NCI-H1105 treated with DMSO at 0.1 percent for 48 hours (cell line): Measurements from ENCODE around the gene NLRX1.
"Not testable (repeated sequence)": the region's sequence is repeated elsewhere in the genome, so short reads cannot be mapped to it uniquely, and the experiment has no call there.

ENCODE experiments used
- DNase-seq: peaks from one replicate; lab custom pipeline; 2025; lab: John Stamatoyannopoulos, UW

NLRX1 gene

DNA sequence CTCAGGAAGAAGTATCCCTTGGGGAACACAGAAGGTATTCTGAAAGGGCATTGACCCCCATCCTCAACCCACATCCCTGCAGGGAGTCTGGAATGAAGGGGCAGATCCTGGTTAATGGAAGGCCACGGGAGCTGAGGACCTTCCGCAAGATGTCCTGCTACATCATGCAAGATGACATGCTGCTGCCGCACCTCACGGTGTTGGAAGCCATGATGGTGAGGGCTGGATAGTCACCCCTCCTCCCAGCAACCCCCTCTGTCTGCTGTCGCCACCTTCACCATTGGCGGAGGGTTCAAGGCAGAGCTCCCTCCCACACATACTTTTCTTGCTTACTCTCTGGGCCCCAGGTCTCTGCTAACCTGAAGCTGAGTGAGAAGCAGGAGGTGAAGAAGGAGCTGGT, 14.3 kb upstream of the NLRX1 start:
- DNase-seq: no peak

DNA sequence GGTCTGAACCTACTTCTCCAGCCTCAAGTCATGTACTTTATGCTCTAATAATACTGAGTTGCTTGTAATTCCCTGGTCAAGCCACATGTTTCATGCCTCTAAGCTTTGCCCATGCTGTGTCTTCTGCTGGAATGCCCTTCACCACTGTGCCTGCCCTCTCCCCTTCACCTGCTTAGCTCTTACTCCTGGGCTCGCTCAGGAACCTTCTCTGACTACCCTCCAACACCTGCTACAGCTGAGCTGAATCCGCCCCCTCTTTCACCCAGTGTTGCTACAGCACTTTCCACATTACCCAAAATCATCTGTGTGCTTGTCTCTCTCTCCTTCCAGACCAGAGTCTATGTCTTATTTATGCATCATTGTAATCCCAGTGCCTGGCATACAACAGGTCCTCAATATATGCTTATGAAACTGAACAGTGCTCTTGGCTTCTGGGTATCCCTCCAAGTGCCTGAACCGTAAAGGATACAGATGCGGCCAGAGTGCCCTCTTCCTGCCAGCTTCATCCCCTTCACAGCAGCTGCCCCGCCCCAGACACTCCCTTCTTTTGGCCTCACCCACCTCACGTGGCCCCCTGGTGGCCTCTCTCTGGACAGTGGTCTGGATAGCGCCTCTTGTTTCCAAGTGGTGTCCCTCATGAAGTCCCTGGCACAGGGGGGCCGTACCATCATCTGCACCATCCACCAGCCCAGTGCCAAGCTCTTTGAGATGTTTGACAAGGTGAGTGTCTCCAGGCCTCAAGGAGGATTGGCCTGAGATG, 12.6 kb upstream of the NLRX1 start:
- DNase-seq: no peak

DNA sequence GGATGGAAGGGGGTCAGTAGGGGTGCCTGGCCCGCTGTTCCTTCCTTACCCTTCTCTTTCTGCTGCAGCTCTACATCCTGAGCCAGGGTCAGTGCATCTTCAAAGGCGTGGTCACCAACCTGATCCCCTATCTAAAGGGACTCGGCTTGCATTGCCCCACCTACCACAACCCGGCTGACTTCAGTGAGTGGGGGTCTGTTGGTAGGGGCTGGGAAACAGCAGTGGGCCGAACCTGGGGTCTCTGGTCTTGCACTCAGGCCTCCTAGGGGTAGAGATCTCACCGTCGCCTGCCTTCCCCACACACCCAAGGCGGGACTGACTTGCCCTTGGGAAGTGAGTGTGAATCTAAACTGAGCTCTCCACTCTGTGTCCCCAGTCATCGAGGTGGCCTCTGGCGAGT, 12.0 kb upstream of the NLRX1 start:
- DNase-seq: no peak

DNA sequence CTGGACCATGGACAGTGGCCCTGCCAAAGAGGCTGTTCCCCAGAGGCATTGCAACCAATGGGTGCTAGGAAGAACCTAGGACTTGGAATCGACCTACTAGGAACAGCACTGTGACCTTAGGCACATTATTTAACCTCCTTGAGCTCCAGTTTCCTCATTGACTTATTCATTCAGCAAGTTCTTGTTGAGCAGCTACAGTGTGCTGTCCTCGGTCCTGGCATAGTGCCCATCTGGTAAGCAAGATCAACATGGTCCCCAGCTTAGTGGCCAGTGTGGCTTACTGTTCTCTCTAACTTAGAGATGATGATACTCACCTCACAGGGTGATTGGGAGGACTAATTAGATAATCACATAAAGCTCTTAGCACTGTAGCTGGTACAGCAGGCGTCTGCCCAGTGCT, 11.5 kb upstream of the NLRX1 start:
- DNase-seq: no peak

DNA sequence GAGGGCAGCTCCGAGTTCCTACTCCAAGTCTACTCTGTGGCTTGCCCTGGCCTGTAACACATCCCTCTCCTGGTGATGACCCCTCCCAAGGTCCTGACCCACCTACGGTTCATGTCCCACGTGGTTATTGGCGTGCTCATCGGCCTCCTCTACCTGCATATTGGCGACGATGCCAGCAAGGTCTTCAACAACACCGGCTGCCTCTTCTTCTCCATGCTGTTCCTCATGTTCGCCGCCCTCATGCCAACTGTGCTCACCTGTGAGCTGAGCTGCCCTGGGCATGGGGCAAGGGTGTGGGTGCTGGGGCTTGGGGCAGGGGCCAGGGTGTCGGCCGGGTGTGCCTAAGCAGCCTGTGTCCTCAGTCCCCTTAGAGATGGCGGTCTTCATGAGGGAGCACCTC, 10.1 kb upstream of the NLRX1 start:
- no peak for DNase-seq

DNA sequence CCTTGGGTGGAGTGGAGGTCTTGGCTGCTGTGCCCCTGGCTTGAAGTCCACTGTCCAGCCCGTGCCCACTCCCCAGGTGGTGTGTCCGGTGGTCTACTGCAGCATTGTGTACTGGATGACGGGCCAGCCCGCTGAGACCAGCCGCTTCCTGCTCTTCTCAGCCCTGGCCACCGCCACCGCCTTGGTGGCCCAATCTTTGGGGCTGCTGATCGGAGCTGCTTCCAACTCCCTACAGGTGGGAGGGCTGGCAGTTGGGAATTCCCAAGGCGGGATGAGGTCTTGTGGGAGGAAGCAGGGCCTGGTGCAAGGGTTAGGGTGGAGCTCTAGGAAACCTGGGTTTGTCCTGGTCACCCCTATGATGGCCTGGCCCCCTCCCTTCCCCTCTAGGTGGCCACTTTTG, 8.4 kb upstream of the NLRX1 start:
- no peak for DNase-seq

DNA sequence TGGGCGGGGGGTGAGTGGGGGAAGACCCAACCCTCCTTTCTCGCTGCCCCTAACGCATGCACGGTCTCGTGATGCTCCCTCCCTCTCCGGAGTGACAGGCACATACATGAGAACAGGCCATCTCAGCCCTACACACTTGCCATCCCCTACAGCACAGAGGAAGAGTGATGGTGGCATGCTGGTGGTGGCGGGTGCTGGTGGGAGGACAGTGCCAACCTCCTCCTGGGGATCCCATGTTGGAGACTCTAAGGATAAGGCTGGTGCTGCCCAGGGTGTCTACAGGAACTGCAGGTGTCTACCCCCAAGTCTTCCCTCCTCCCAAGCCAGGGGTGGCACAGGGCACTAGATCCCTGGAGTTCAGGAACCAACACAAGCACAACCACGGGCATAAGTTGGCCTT, 6.7 kb upstream of the NLRX1 start:
- no peak for DNase-seq

DNA sequence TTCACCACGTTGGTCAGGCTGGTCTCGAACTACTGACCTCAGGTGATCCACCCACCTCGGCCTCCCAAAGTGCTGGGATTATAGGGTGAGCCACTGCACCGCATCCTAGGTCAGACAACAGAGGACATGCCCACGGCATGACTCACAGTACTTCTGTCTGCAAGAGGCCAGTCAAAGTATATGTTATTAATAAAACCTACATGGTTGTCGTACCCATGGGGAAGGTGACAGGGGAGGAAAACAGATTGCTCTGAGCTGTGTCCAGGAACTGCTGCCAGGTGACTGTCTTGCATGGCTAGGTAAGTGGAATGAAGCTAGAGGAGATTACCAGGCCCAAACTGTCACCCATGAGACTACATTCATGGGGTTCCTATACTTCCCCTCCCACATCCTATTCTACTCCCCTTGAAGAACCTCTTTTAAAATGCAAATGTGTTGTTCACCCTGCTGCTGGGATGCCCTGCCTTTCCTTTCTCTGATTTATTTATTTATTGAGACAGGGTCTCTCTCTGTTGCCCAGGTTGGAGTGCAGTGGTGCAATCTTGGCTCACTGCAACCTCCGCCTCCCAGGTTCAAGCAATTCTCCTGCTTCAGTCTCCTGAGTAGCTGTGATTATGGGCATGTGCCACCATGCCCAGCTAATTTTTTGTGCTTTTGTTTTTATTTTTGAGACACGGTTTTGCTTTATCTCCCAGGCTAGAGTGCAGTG, 2.0 kb upstream of the NLRX1 start:
- no peak for DNase-seq

DNA sequence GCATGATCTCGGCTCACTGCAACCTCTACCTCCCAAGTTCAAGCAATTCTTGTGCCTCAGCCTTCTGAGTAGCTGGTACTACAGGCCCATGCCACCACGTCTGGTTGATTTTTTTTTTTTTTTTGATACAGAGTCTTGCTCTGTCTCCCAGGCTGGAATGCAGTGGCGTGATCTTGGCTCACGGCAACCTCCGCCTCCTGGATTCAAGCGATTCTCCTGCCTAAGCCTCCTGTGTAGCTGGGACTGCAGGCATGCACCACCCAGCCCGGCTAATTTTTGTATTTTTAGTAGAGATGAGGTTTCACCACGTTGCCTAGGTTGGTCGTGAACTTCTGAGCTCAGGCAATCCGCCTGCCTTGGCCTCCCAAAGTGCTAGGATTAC, 1.5 kb upstream of the NLRX1 start:
- not testable (repeated sequence) for DNase-seq

DNA sequence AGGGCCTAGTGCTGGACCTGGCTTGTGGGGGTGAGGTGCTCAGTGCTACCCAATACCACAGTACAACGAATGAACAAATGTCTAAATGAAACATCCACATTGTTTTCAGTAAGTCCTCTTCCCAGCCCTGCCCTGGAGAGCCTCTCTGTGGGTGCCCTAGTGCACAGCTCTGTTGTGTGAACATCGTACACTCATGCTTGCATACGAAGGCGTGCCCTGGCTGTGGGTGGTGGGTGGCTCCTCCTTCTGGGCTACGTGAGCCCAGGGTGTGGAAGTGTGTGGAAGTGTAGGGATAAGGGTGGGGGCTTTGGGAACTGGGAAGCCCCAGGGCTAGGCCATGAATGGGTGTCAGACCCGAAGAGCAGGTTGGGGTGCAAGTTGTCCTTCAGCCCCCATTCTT, 592 bp upstream of the NLRX1 start:
- no peak for DNase-seq

DNA sequence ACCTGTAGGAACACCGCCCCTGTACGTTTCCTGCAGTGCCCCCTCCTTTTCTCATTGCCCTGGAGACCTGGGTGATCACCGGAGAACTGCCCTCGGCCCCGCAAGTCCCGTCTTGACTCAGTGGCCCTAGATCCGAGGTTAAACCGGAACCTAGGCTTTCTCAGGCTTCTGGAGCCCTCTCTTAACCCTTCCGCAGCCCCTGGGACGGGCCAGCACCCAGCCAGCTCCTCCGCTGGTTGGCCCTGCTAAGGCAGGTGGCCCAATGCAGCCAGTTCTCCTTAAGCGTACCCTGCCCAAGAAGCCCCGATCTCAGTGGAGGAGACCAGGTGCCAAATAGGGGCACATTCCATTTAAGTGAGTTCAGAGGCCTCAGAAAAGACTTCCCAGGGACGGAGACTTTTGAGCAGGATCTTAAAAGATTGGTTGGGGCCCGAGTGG, 776 bp downstream of the NLRX1 start:
- no peak for DNase-seq

DNA sequence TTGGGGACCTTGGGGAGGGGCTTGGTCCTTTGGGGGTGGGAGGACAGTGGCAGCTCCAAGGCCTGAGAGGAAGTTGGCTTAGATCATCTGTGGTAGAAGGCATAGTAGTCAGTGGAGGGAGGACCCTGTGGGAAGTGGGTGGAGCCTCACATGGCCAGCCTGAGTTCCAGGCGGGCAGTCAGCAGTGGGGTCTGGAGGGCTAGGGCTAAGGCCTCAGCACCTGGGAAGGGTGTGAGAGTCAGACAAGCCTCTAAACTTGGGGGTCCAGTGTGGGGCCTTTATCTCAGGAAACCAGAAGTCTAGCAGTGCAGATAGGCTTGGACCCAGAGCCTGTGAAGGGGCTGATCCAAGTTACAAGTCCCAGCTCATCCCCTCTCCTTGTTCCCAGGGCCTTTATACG, 4.0 kb downstream of the NLRX1 start:
- DNase-seq: no peak

DNA sequence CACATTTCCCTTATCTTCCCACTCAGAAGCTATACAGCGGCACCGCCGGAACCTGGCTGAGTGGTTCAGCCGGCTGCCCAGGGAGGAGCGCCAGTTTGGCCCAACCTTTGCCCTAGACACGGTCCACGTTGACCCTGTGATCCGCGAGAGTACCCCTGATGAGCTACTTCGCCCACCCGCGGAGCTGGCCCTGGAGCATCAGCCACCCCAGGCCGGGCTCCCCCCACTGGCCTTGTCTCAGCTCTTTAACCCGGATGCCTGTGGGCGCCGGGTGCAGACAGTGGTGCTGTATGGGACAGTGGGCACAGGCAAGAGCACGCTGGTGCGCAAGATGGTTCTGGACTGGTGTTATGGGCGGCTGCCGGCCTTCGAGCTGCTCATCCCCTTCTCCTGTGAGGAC, 4.9 kb downstream of the NLRX1 start:
- no peak for DNase-seq

DNA sequence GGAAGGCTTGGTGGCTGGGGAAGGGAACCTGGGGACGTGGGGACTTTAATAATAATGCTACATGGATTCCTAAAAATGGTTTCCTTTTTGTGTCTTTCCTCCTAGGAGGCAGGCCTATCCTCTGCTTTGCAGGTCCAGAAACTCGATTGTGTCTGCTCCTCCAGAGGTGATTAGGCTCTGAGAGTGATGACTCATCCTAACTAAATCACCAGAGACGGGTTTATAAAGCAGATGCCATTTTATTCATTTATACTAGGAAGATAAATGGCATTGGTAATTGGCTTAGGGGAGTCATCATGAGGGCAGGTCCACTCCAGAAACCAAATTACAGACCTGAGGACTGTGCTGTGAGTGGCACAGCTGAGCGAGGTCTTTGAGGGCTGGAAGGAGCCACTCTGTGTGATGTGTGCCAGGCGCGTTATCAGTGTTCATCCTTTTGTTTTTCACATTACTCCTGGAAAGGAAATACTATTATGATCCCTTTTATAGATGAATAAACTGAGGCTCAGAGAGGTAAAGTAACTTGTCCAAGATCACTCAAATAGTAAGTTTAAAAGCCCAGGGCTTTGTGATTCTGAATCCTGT, 7.1 kb downstream of the NLRX1 start:
- DNase-seq: no peak

DNA sequence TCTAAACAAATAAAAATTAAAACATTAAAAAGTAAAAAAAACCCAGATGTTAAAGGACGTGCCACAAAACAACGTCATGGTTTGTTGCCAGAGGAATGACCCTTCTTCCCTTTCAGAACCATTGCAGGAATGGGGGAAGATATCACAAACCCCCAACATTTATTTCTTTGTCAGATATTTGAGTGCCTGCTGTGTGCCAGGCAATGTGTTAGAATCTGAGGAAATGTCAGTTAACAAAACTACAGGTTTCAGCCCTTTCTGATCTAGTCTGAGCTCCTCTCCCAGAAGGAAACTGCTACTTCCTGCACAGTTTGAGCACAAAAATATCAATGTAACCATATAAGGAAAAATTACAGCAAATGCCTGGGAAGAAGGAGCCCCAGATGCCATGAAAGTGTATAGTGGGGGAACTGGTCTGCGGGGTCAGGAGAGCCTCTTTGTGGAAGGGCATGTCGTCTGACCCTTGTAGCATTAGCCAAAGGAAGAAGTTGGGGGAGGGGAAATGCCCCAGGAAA, 9.7 kb downstream of the NLRX1 start:
- no peak for DNase-seq

DNA sequence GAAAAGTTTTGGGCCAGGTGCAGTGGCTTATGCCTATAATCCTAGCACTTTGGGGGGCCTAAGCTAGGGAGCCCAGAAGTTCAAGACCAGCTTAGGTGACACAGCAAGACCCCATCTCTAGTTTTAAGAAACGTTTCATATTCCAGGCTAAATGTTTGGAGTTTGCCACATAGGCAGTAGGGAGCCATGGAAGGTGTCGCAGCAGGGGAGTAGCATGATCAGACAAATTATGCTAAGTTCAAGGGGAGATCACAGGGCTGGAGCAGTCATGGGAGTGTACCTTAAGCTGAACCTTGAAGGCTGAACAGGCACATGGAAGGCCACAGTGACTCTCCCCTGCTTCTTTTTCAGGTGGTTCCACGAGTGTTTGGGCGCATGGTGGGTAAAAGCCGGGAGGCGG, 10.8 kb downstream of the NLRX1 start:
- DNase-seq: no peak

DNA sequence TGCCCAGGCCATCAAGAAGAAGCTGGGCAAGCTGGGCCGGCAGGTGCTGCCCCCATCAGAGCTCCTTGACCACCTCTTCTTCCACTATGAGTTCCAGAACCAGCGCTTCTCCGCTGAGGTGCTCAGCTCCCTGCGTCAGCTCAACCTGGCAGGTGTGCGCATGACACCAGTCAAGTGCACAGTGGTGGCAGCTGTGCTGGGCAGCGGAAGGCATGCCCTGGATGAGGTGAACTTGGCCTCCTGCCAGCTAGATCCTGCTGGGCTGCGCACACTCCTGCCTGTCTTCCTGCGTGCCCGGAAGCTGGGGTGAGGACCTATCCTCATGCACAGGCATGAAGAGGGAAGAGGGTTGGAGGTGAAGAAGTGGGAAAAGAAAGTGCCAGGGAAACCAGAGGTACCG, 11.5 kb downstream of the NLRX1 start:
- peak; percentile 98 for DNase-seq

DNA sequence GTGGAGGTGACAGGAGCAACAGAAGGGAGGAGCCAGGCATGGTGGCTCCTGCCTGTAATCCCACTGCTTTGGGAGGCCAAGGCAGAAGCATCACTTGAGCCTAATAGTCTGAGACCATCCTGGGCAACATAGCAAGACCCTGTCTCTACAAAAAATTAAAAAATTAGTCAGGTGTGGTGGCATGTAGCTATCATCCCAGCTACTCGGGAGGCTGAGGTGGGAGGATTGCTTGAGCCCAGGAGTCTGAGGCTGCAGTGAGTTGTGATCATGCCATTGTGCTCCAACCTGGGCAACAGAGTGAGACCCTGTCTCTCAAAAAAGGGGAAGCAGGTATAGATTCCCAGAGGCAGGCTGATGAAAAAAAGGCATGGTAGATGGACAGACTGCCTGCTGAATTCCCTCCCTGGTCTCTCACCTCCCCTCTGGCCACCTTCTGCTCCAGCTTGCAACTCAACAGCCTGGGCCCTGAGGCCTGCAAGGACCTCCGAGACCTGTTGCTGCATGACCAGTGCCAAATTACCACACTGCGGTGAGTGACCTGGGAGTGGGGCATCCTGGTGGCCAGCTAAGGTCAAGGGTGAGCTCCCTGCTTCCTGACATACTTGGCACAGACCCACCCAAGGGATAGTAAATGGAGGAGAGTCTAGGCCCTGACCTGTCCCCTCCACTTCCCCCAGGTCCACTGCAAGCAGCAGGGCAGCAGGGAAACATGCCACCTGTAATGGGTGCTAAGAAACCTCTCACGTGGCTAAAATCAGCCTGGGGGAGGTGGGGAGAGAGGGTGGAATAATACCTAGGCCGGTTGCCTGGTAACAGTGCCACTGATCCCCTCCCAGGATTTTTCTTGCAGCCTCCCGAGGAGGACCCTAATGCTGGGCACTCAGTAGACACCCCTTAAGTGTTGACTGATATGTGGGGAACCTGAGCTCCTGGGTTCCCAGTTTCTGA, 12.5 kb downstream of the NLRX1 start:
- DNase-seq: no peak

DNA sequence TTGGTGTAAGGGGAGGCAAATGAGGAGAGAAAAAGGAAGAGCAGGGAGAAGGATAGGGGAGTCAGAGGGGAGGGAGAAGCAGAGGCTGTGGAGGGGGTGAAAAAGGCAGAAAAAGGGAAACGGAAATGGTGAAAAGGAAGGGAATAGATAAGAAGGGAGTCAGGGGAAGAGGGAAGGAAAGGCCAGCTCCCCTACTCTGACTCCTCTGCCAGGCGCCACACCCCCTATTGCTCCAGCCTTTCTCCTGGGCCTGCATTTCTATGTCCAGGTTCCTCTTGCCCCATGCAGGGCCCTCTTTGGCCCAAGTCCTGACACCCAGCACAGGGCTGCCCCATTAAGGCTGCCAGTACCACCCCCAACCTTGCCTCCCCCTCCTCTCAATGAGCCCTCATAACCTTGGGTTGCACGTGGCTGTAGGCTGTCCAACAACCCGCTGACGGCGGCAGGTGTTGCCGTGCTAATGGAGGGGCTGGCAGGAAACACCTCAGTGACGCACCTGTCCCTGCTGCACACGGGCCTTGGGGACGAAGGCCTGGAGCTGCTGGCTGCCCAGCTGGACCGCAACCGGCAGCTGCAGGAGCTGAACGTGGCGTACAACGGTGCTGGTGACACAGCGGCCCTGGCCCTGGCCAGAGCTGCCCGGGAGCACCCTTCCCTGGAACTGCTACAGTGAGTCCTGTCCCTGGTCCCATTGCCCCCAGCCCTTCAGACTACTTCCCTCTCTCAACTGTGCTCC, 13.3 kb downstream of the NLRX1 start:
- peak; percentile 54 for DNase-seq

DNA sequence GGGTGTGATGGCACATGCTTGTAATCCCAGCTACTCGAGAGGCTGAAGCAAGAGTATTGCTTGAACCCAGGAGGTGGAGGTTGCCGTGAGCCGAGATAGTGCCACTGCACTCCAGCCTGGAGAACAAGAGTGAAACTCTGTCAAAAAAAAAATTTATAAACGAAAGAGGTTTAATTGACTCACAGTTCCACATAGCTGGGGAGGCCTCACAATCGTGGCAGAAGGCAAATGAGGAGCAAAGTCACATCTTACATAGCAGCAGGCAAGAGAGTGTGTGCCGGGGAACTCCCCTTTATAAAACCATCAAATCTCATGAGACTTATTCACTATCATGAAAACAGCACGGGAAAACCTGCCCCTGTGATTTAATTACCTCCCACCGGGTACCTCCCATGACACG, 15.9 kb downstream of the NLRX1 start:
- DNase-seq: not testable (repeated sequence)

DNA sequence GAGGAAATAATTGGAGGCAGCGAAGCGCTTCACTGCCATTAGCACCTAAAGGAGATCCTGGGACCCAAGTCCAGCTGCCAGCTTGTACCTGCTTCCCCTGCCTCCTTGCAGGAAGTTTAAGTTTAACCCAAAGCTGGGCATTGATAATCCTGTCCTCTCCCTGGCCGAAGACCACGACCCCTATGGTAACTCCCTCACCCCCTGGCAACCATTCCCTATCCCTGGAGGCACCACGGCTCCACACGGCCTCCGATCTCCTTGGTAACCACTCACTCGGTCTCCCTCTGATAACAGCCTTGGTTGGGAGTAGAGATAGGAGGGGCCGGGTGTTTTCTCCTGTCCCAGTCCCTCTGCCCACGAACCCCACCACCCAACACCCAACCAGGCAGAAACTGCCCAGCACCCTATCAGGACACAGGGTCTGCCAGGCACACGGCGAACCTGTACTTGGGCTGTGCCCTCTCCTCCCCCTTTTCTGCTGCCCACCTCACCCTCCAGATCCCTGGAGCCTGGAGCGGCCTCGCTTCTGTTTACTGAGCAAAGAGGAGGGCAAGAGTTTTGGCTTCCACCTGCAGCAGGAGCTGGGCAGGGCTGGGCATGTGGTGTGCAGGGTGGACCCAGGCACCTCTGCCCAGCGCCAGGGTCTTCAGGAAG, 17.6 kb downstream of the NLRX1 start:
- no peak for DNase-seq
